Tongue (tissue), 2 donors: Measurements from ENCODE around the gene ZNF487. TPM values are rescaled to one million over a fixed set of nuclear protein-coding genes. Genes with fewer than 3 reads are reported as not detected.
"Not testable (repeated sequence)": the region's sequence is repeated elsewhere in the genome, so short reads cannot be mapped to it uniquely, and the experiment has no call there.

Experiments used
- DNase-seq: peaks from one replicate; pipeline ENCODE4 v3.0.0-alpha.2; 2015
- total RNA-seq: library from RNA; depleted of rRNA; stranded (reverse); fragments of >200 nt; gene quantifications from one replicate; pipeline ENCODE4 v1.2.3, GENCODE V29; 2014

Gene ZNF487
- total RNA-seq, 1 donor from 2014 or later: 9.5 TPM

GRCh38 chr10:43437141-43437870 is 395 bp downstream of the ZNF487 start:
- no peak for DNase-seq

GRCh38 chr10:43440463-43441134 is 3.7 kb downstream of the ZNF487 start:
- no peak for DNase-seq

GRCh38 chr10:43444323-43444722 is 7.4 kb downstream of the ZNF487 start:
- DNase-seq: no peak

GRCh38 chr10:43444897-43445466 is 8.1 kb downstream of the ZNF487 start:
- no peak for DNase-seq

- DNase-seq: not testable (repeated sequence)
Measured at GRCh38 chr10:43446219-43447017, 9.5 kb downstream of the ZNF487 start.

- no peak for DNase-seq
Measured at GRCh38 chr10:43448742-43449141, 11.8 kb downstream of the ZNF487 start.

- DNase-seq: no peak
Measured at GRCh38 chr10:43452356-43452914, 15.5 kb downstream of the ZNF487 start.

GRCh38 chr10:43453266-43453831 is 16.4 kb downstream of the ZNF487 start:
- DNase-seq: no peak

- DNase-seq: not testable (repeated sequence)
Measured at GRCh38 chr10:43454025-43454424, 17.1 kb downstream of the ZNF487 start.

GRCh38 chr10:43456561-43456960 is 19.6 kb downstream of the ZNF487 start:
- not testable (repeated sequence) for DNase-seq

GRCh38 chr10:43458227-43458626 is 21.3 kb downstream of the ZNF487 start:
- DNase-seq: no peak

- DNase-seq: peak; percentile 92
Measured at GRCh38 chr10:43461950-43462349, 25.0 kb downstream of the ZNF487 start.

GRCh38 chr10:43465086-43465735 is 28.3 kb downstream of the ZNF487 start:
- not testable (repeated sequence) for DNase-seq

GRCh38 chr10:43465736-43466120 is 28.8 kb downstream of the ZNF487 start:
- DNase-seq: not testable (repeated sequence)

- no peak for DNase-seq
Measured at GRCh38 chr10:43471146-43471545, 34.2 kb downstream of the ZNF487 start.

GRCh38 chr10:43471935-43472720 is 35.2 kb downstream of the ZNF487 start:
- no peak for DNase-seq

GRCh38 chr10:43479275-43479674 is 42.4 kb downstream of the ZNF487 start:
- no peak for DNase-seq

GRCh38 chr10:43482319-43483078 is 45.6 kb downstream of the ZNF487 start:
- no peak for DNase-seq

GRCh38 chr10:43491855-43492254 is 54.9 kb downstream of the ZNF487 start:
- DNase-seq: no peak

GRCh38 chr10:43502931-43503330 is 66.0 kb downstream of the ZNF487 start:
- DNase-seq: no peak
